ENCODE data around the gene ILK. TPM values are rescaled to one million over a fixed set of nuclear protein-coding genes. Genes with fewer than 3 reads are reported as not detected.

The ILK gene
- total RNA-seq, 2 donors from 2014 or later = 125 to 136 TPM

DNA sequence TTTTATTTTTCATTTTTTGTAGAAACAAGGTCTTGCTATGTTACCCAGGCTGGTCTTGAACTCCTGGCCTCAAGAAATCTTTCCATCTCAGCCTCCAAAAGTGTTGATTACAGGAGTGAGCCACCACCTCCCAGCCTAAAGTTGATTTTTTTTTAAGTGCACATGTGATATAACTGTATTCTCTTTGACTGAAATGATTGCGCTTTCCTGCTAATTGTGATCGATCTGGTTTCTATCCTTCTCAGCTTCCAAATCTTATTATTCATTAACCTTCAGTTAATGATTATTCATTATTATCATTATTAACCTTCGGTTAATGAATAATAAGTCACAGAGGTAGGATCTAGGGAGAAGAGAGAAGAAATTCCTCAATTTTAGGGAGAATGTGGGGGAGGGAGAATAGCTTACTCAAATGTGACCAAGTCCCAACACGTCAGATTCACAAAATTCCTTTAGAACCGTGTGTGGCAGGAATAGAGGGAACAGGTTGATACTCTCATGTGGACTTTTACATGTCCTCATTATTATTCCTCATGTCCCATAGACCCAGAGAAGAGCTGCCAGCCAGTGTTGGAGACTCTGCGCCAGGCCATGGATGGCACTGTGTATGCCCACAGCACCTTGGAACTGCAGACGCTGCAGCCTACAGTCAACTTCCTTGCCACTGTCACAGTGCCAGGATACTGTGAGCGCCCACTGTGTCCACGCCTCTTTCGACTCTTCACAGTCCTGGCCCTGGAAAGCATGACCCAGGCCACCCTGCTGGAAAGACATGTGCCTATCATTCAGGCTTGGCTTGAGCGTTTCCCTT lies 47.2 kb upstream of the ILK start:
- Mint-ChIP-seq H3K27ac (no peak overlapping the region), H3K9me3 (no peaks in the 10 kb centered on the region), H3K36me3 (ENCODE audit: low read depth) (no peaks in the 10 kb centered on the region), H3K27me3 (ENCODE audit: insufficient read depth) (no peaks in the 10 kb centered on the region), H3K4me3 (no peak overlapping the region), H3K4me1 (peaks cover 4% of the 10 kb centered on the region)
- no peak overlapping the region for H3K4me3 ChIP-seq (ENCODE audit: low read length)
- no peak overlapping the region for H3K9ac ChIP-seq (ENCODE audit: extremely low read depth, low read length, poor library complexity, severe bottlenecking)
- no peak overlapping the region for H3K27ac ChIP-seq (ENCODE audit: low read depth, low read length)
- H3K4me1 ChIP-seq (ENCODE audit: control insufficient read depth, insufficient read depth, low read length) = no peaks in the 10 kb centered on the region
- WGBS, 2 experiments (ENCODE audit: insufficient coverage in 1 of 2, insufficient read length in 1 of 2) = 77 to 89% methylated on average over 5 to 11 of the region's 11 CpGs
- no peaks in the 10 kb centered on the region for H3K27me3 ChIP-seq (ENCODE audit: control insufficient read depth, insufficient read depth, low read length, poor library complexity, severe bottlenecking)
- DNase-seq = no peak
- H3K9me3 ChIP-seq (ENCODE audit: control insufficient read depth, low read length) = no peaks in the 10 kb centered on the region
- no peaks in the 10 kb centered on the region for H3K36me3 ChIP-seq (ENCODE audit: control insufficient read depth, insufficient read depth, low read length)
- no peak for TF ChIP-seq CTCF (conservative IDR thresholded peaks at IDR 0.05)

- Histone ChIP-seq H3K4me3 (ENCODE audit: low read length) (no peak overlapping the region), H3K4me1 (ENCODE audit: control insufficient read depth, insufficient read depth, low read length) (no peaks in the 10 kb centered on the region), H3K27me3 (ENCODE audit: control insufficient read depth, insufficient read depth, low read length, poor library complexity, severe bottlenecking) (no peaks in the 10 kb centered on the region), H3K36me3 (ENCODE audit: control insufficient read depth, insufficient read depth, low read length) (no peaks in the 10 kb centered on the region), H3K9me3 (ENCODE audit: control insufficient read depth, low read length) (no peaks in the 10 kb centered on the region), H3K9ac (ENCODE audit: extremely low read depth, low read length, poor library complexity, severe bottlenecking) (no peak overlapping the region), H3K27ac (ENCODE audit: low read depth, low read length) (no peak overlapping the region)
- WGBS, 2 experiments (ENCODE audit: insufficient coverage in 1 of 2, insufficient read length in 1 of 2) = 92 to 100% methylated on average over 7 to 11 of the region's 11 CpGs
- no peak for TF ChIP-seq CTCF (conservative IDR thresholded peaks at IDR 0.05)
- Mint-ChIP-seq H3K9me3 (no peaks in the 10 kb centered on the region), H3K27me3 (ENCODE audit: insufficient read depth) (no peaks in the 10 kb centered on the region), H3K4me3 (no peak overlapping the region), H3K4me1 (peaks cover 4% of the 10 kb centered on the region), H3K36me3 (ENCODE audit: low read depth) (no peaks in the 10 kb centered on the region), H3K27ac (no peak overlapping the region)
- peak; percentile 22 for DNase-seq
Measured at GRCh38 chr11:6557063-6557462, 46.5 kb upstream of the ILK start.

DNA sequence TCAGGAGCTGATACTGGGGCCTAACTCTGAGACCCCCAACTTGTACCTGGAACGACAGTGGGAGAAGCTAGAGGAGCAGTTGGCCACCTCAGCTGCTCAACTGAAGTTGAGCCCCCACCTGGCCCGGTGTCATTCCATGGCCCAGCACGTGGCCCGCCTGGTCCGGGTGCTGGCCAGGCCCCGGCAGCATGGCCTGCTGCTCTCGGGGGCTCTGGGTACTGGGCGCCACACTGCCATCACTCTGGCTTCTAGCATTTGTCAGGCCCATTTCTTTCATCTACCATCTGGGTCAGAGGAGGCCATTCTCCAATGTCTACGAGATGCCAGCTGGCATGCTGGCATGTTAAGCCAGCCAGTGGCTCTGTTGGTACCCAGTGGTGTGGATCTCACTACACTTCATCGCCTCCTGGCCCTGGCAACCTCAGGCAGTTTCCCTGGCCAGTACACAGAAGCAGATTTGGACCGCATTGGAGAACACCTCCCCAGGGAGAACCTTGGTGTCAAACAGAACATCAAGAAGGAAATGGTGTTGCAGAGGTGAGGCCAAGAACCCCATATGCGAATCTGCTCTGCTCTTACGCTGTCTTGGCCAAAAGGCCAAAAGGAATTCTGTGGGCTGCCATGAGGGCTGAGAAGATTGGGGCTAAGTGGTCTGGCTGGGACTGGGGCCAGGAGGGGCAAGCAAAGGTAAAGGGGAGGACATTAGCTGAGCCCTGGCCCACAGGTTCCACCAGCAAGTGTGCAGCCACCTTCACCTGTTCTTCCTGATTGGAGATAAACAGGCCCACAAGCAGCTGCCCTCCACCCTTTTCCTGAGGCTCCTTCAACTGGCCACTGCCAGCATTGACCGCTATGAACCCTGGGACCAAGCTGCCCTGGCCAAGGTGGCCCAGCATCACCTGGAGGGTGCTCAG lies 45.6 kb upstream of the ILK start:
- no peaks in the 10 kb centered on the region for H3K36me3 ChIP-seq (ENCODE audit: control insufficient read depth, insufficient read depth, low read length)
- H3K27ac ChIP-seq (ENCODE audit: low read depth, low read length) = no peak overlapping the region
- no peaks in the 10 kb centered on the region for H3K9me3 Mint-ChIP-seq
- no peaks in the 10 kb centered on the region for H3K4me1 ChIP-seq (ENCODE audit: control insufficient read depth, insufficient read depth, low read length)
- 94% methylated on average over 9 to 14 of the region's 14 CpGs for WGBS, 2 experiments (ENCODE audit: insufficient coverage in 1 of 2, insufficient read length in 1 of 2)
- no peak for TF ChIP-seq CTCF (conservative IDR thresholded peaks at IDR 0.05)
- H3K27ac Mint-ChIP-seq = no peak overlapping the region
- no peak overlapping the region for H3K4me3 Mint-ChIP-seq
- H3K27me3 ChIP-seq (ENCODE audit: control insufficient read depth, insufficient read depth, low read length, poor library complexity, severe bottlenecking) = no peaks in the 10 kb centered on the region
- no peaks in the 10 kb centered on the region for H3K36me3 Mint-ChIP-seq (ENCODE audit: low read depth)
- no peaks in the 10 kb centered on the region for H3K9me3 ChIP-seq (ENCODE audit: control insufficient read depth, low read length)
- H3K4me1 Mint-ChIP-seq = peaks cover 4% of the 10 kb centered on the region
- DNase-seq = peak; percentile 28
- H3K9ac ChIP-seq (ENCODE audit: extremely low read depth, low read length, poor library complexity, severe bottlenecking) = no peak overlapping the region
- H3K27me3 Mint-ChIP-seq (ENCODE audit: insufficient read depth) = no peaks in the 10 kb centered on the region
- H3K4me3 ChIP-seq (ENCODE audit: low read length) = no peak overlapping the region

Measured in endodermal cell (in vitro differentiated cells).